Cardiac fibroblast (primary cell): ENCODE measurements around the gene SYCE1L.
"Not testable (repeated sequence)": the region's sequence is repeated elsewhere in the genome, so short reads cannot be mapped to it uniquely, and the experiment has no call there.

Experiments used
- DNase-seq, 2 donors: peaks; one replicate each; pipeline versions ENCODE4 v3.0.0 to v3.0.0-alpha.2; 2010; ENCODE audit warnings: low read depth in 2 of 2
- H3K4me3 ChIP-seq, 2 donors: replicated peaks in 1 of 2; 1 replicate in 1 of 2; 2 replicates in 1 of 2; pipeline ENCODE4 v1.5.1; 2011; ENCODE audit warnings: low read depth in 2 of 2, low read length in 2 of 2, mild to moderate bottlenecking in 2 of 2, moderate library complexity in 1 of 2
- TF ChIP-seq, protein P1 (sequence below): IDR thresholded peaks from one replicate; pipeline ENCODE4 v1.5.1; 2011; ENCODE audit warnings: low read depth, mild to moderate bottlenecking, low read length, inconsistent platforms

Gene SYCE1L, protein sequence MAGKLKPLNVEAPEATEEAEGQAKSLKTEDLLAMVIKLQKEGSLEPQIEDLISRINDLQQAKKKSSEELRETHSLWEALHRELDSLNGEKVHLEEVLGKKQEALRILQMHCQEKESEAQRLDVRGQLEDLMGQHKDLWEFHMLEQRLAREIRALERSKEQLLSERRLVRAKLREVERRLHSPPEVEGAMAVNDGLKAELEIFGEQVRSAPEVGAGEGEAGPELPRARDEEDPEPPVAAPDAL

DNA sequence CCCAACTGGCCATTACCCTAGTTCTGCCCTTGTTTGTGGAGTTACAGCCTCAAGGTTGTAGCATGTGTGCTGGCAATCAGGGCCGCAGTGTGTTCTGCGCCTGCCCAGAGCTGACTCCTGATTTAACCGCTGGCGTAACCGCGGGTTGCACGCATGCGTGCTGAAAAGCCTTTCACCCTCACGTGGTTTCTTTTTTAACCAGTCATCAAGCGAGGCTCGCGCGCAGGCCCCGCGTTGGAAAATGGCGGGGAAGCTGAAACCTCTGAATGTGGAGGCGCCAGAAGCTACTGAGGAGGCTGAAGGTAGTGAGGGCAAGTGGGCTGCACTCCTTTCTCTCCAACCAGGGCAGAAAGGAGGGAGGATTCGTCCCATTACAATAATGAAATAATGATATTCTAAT, at the start of gene SYCE1L:
Gene SYCE1L, plus strand, starts transcription at position 198 of the 400 bp plus-strand sequence. Its CDS starts 44 bp downstream, at position 242.
- TF ChIP-seq, protein P1, sequence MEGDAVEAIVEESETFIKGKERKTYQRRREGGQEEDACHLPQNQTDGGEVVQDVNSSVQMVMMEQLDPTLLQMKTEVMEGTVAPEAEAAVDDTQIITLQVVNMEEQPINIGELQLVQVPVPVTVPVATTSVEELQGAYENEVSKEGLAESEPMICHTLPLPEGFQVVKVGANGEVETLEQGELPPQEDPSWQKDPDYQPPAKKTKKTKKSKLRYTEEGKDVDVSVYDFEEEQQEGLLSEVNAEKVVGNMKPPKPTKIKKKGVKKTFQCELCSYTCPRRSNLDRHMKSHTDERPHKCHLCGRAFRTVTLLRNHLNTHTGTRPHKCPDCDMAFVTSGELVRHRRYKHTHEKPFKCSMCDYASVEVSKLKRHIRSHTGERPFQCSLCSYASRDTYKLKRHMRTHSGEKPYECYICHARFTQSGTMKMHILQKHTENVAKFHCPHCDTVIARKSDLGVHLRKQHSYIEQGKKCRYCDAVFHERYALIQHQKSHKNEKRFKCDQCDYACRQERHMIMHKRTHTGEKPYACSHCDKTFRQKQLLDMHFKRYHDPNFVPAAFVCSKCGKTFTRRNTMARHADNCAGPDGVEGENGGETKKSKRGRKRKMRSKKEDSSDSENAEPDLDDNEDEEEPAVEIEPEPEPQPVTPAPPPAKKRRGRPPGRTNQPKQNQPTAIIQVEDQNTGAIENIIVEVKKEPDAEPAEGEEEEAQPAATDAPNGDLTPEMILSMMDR, result no peak
- DNase-seq, result no peak
- no peak within 1 kb of the TSS for H3K4me3 ChIP-seq

DNA sequence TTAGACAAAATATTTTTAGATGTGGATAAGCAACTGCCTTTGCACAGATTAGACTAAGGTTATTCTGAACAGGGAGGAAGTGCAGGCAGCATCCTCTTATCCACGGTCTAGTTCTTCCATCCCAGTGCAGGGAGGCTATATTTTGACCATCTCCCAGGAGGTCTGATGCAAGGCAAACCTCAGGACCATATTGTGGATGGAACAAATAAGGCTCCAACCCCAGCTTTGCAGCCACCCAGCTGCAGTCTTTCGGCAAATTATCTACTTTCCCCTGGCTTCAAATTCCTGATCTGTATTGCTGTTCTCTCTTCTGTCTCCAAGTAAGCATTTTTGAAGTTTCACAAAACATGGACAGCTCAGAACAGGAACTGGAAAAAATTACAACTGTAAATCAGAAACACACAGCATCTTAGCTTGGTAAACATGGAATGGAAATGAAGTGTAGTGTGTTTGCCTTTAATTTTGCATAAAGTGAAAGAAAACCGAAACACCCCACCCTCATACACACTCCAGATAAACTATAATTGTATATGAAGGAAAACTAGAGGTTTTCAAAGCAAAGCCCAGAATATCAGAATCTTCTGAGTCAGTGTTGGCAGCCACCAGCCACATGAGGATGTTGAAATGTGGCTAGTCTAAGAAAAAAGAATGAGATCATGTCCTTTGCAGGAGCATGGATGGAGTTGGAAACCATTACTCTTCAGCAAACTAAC, 41.7 kb upstream of the SYCE1L start:
- DNase-seq, result peak in 1 of 2 donors; percentile 3
- no peak overlapping the region for H3K4me3 ChIP-seq
- TF ChIP-seq, protein P1, result no peak

DNA sequence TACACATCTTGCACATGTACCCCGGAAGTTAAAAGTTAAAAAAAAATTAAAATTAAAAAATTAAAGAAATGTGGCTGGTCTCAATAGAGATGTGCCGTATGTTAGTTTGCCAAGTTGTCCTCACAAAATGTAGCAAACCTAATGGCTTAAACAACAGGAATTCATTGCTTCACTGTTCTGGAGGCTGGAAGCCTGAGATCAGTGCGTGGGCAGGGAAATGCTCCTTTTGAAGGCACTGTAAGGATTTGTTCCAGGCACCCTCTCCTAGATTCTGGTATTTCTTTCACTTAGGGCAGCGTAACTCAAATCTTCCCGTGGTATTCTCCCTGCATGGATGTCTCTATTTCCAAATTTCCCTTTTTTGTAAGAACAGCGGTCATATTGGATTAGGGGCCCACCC, 40.9 kb upstream of the SYCE1L start:
- DNase-seq, result no peak
- H3K4me3 ChIP-seq, result no peak overlapping the region
- TF ChIP-seq, protein P1, result no peak

DNA sequence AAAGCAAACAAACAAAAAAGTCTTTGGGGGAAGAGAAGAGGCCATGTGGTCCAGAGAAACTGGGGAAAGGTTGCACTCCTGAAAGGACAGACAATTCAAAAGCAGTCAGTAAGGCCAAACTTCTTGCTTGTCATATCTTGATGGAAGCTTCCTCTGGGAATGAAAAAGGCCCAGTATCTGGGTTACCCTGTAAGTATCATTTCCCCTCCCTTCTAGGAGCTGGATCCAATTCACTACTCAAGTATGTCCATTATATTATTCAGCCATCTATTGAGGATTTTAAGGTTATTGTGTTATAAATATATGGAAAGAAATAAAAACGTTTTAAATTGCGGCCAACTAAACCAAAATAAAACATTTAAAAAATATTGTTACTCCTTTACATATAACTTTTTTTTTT, 34.2 kb upstream of the SYCE1L start:
- DNase-seq, result no peak
- TF ChIP-seq, protein P1, result no peak
- H3K4me3 ChIP-seq, result no peak overlapping the region

DNA sequence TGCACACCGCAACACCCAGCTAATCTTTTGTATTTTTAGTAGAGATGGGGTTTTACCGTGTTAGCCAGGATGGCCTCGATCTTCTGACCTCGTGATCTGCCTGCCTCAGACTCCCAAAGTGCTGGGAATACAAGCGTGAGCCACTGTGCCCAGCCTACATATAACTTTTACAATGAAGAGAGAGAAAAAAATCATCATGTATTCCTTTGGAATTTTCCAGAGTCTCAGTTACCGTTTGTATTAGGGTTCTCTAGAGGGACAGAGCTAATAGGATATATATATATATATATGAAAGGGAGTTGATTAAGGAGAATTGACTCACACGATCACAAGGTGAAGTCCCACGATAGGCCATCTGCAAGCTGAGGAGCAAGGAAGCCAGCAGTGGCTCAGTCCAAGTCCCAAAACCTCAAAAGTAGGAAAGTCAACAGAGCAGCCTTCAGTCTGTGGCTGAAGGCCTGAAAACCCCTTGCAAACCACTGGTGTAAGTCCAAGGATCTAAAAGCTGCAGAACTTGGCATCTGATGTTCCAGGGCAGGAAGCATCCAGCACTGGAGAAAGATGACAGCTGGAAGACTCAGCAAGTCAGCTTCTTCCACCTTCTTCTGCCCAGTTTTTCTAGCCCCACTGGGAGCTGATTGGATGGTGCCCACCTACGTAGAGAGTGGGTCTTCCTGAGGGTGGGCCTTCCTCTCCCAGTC, 33.5 kb upstream of the SYCE1L start:
- H3K4me3 ChIP-seq, DNase-seq: not testable (repeated sequence)

DNA sequence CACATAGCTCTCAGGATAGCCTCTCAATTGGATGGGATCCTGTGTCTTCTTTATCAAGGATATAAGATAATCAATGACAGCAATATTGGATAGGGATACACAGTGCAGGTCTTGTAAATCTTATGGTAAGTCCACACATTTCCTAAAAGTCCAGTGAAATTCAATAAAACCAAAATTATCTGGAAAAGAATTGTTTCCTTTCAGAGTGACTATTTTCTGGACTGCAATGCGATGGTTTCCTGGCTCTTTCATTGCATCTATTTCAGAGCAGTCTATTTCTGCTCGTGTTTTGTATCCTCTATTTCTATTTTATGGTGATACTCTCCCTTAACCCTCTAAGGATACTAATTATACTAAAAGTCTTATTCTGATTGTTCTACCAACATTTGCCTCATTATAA, 32.5 kb upstream of the SYCE1L start:
- DNase-seq, result no peak
- H3K4me3 ChIP-seq, result no peak overlapping the region
- TF ChIP-seq, protein P1, result no peak

DNA sequence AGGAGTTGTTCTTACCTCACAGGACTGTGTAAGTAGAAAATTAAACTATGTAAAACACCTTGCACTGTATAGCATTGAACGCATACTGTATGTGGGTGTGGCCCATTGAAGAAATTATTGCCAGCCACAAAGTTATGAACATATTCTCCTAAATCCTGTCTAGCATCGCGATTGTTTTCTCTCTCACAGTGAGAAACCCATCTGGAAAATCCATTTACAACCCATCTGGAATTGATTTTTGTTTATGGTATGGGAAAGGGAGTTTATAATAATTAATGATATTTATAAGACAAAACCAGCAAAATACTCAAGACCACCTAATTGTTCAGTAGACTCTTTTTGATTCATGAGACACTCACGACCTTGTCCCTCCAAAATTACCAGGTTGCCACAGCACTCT, 30.3 kb upstream of the SYCE1L start:
- no peak for DNase-seq
- TF ChIP-seq, protein P1, result no peak
- H3K4me3 ChIP-seq, result no peak overlapping the region
